Liver (tissue), 9 donors: ENCODE measurements around the gene FNBP1. TPM values are rescaled to one million over a fixed set of nuclear protein-coding genes. Genes with fewer than 3 reads are reported as not detected.

ENCODE experiments used
- DNase-seq: peaks from one replicate; pipeline ENCODE4 v3.0.0-alpha.2; 2017; ENCODE audit warnings: low spot score
- H3K27ac ChIP-seq, 2 donors: one replicate each; pipeline ENCODE4 v1.7.0; 2013; ENCODE audit warnings: inconsistent platforms in 2 of 2, low read length in 2 of 2, control low read depth in 1 of 2, low read depth in 1 of 2, mild to moderate bottlenecking in 1 of 2
- H3K27me3 ChIP-seq, 4 donors: one replicate each; pipeline versions ENCODE4 v1.6.1 to v1.7.0; 2013; ENCODE audit warnings: low read length in 3 of 4, inconsistent platforms in 1 of 4, mild to moderate bottlenecking in 1 of 4, moderate library complexity in 1 of 4; ENCODE audit not compliant: control insufficient read depth in 4 of 4, insufficient read depth in 4 of 4
- H3K36me3 ChIP-seq, 4 donors: one replicate each; pipeline versions ENCODE4 v1.6.1 to v1.7.0; 2013; ENCODE audit warnings: low read length in 3 of 4, mild to moderate bottlenecking in 3 of 4, low read depth in 1 of 4, moderate library complexity in 1 of 4; ENCODE audit not compliant: control insufficient read depth in 4 of 4, insufficient read depth in 3 of 4
- H3K4me1 ChIP-seq, 4 donors: one replicate each; pipeline versions ENCODE4 v1.6.1 to v1.7.0; 2013; ENCODE audit warnings: low read length in 3 of 4, mild to moderate bottlenecking in 3 of 4, moderate library complexity in 1 of 4; ENCODE audit not compliant: control insufficient read depth in 4 of 4, insufficient read depth in 4 of 4
- H3K4me3 ChIP-seq, 3 donors: one replicate each; pipeline versions ENCODE4 v1.6.1 to v1.7.0; 2013; ENCODE audit warnings: low read length in 3 of 3, control low read depth in 1 of 3, low read depth in 1 of 3, mild to moderate bottlenecking in 1 of 3
- H3K9ac ChIP-seq, 2 donors: one replicate each; pipeline ENCODE4 v1.7.0; 2013; ENCODE audit warnings: low read length in 2 of 2, mild to moderate bottlenecking in 2 of 2, moderate library complexity in 2 of 2, control low read depth in 1 of 2, low read depth in 1 of 2
- H3K9me3 ChIP-seq, 4 donors: one replicate each; pipeline versions ENCODE4 v1.6.1 to v1.7.0; 2013; ENCODE audit warnings: low read length in 3 of 4; ENCODE audit not compliant: control insufficient read depth in 4 of 4
- ATF3 ChIP-seq: IDR thresholded peaks from 2 replicates; pipeline ENCODE4 v1.6.1; 2016; ENCODE audit warnings: antibody characterized with exemption
- CTCF ChIP-seq: fragments of 150-350 bp; IDR thresholded peaks from 2 replicates; pipeline ENCODE4 v1.5.1; 2017; ENCODE audit warnings: improper control_type of control experiment, low read depth, low read length; ENCODE audit not compliant: missing input control
- FOXA2 ChIP-seq: IDR thresholded peaks from 2 replicates; pipeline ENCODE4 v1.6.1; 2016; ENCODE audit warnings: antibody characterized with exemption
- GABPA ChIP-seq, 2 donors: IDR thresholded peaks in 1 of 2; conservative IDR thresholded peaks in 1 of 2; 2 replicates each; pipeline ENCODE4 v1.6.1; 2016; ENCODE audit warnings: antibody characterized with exemption in 2 of 2, mild to moderate bottlenecking in 1 of 2, moderate library complexity in 1 of 2
- JUND ChIP-seq, 2 donors: IDR thresholded peaks; 2 replicates each; pipeline ENCODE4 v1.6.1; 2016; ENCODE audit warnings: antibody characterized with exemption in 2 of 2
- MAX ChIP-seq: IDR thresholded peaks from 2 replicates; pipeline ENCODE4 v1.6.1; 2016; ENCODE audit warnings: antibody characterized with exemption
- RAD21 ChIP-seq, 2 donors: IDR thresholded peaks; 2 replicates each; pipeline ENCODE4 v1.6.1; 2016; ENCODE audit warnings: antibody characterized with exemption in 2 of 2, mild to moderate bottlenecking in 2 of 2
- RXRA ChIP-seq, 2 donors: IDR thresholded peaks; 2 replicates each; pipeline ENCODE4 v1.6.1; 2017 to 2018; ENCODE audit warnings: antibody characterized with exemption in 2 of 2, mild to moderate bottlenecking in 1 of 2
- SP1 ChIP-seq: IDR thresholded peaks from 2 replicates; pipeline ENCODE4 v1.6.1; 2018; ENCODE audit warnings: antibody characterized with exemption, mild to moderate bottlenecking
- TAF1 ChIP-seq: conservative IDR thresholded peaks from 2 replicates; pipeline ENCODE4 v1.6.1; 2016; ENCODE audit warnings: antibody characterized with exemption, mild to moderate bottlenecking
- YY1 ChIP-seq: IDR thresholded peaks from 2 replicates; pipeline ENCODE4 v1.6.1; 2016; ENCODE audit warnings: antibody characterized with exemption, mild to moderate bottlenecking
- ZBTB33 ChIP-seq: IDR thresholded peaks from 2 replicates; pipeline ENCODE4 v1.6.1; 2016; ENCODE audit warnings: antibody characterized with exemption
- WGBS: extraction: QIAGEN DNeasy Blood & Tissue Kit; methylation state at CpG from one replicate; pipeline ENCODE4 v1.1.7; 2013; 5-methylcytosine and 5-hydroxymethylcytosine counted together
- polyA plus RNA-seq, 2 donors: library from polyadenylated mRNA; stranded (reverse) in 1 of 2; unstranded in 1 of 2; fragments of 200-250 nt in 1 of 2; fragments of >200 nt in 1 of 2; fragmentation: Nextera tagmentation in 1 of 2; extraction: Ambion mirVana in 1 of 2; gene quantifications; one replicate each; pipeline versions ENCODE4 v1.2.1 to v1.2.3, GENCODE V29; 2013 to 2015
- total RNA-seq, 2 donors: library from RNA; depleted of rRNA; stranded (reverse); fragments of >200 nt; gene quantifications; one replicate each; pipeline ENCODE4 v1.2.3, GENCODE V29; 2014
- donor health status: healthy.
- donor health status: healthy.
- donor health status: healthy.
- donor health status: healthy.
- donor health status: healthy.

FNBP1 gene
- total and polyA plus RNA-seq, 4 donors, result 6.6 to 15.6 (median 12.3) TPM

- TF ChIP-seq ZBTB33, result no peak
Observed at GRCh38 chr9:129879991-129880653, 162.9 kb downstream of the FNBP1 start (continued).

- H3K4me1 ChIP-seq, result peaks cover 0 to 6% (median 5%) of the 10 kb centered on the region in 4 donors
- TF ChIP-seq GABPA (IDR thresholded peaks at IDR 0.05 in 1 of 2, conservative IDR thresholded peaks at IDR 0.05 in 1 of 2) (no peak), RAD21 (IDR thresholded peaks at IDR 0.05) (no peak), TAF1 (no peak), ATF3 (no peak), RXRA (IDR thresholded peaks at IDR 0.05) (no peak), FOXA2 (no peak), YY1 (no peak), JUND (IDR thresholded peaks at IDR 0.05) (no peak), ZBTB33 (no peak), CTCF (no peak)
- no peak overlapping the region for H3K4me3 ChIP-seq
- no peak overlapping the region for H3K27ac ChIP-seq
- H3K36me3 ChIP-seq, result peaks cover 7 to 52% (median 13%) of the 10 kb centered on the region in 4 donors
- H3K27me3 ChIP-seq, result no peaks in the 10 kb centered on the region
- peak; percentile 86 for DNase-seq
- no peaks in the 10 kb centered on the region for H3K9me3 ChIP-seq
- H3K9ac ChIP-seq, result no peak overlapping the region
- 92% methylated on average over 17 of the region's 17 CpGs for WGBS
Observed at GRCh38 chr9:129879103-129879699, 163.8 kb downstream of the FNBP1 start.

GRCh38 chr9:129878291-129878690 is 164.7 kb downstream of the FNBP1 start:
- no peak overlapping the region for H3K27ac ChIP-seq
- H3K36me3 ChIP-seq, result peaks cover 7 to 60% (median 13%) of the 10 kb centered on the region in 4 donors
- H3K9ac ChIP-seq, result no peak overlapping the region
- no peaks in the 10 kb centered on the region for H3K27me3 ChIP-seq
- 95% methylated on average over 11 of the region's 11 CpGs for WGBS
- no peak overlapping the region for H3K4me3 ChIP-seq
- no peaks in the 10 kb centered on the region for H3K9me3 ChIP-seq
- no peaks in the 10 kb centered on the region for H3K4me1 ChIP-seq
- no peak for DNase-seq
- TF ChIP-seq CTCF (no peak), ZBTB33 (no peak), GABPA (IDR thresholded peaks at IDR 0.05 in 1 of 2, conservative IDR thresholded peaks at IDR 0.05 in 1 of 2) (no peak), MAX (no peak), FOXA2 (no peak), SP1 (no peak), JUND (IDR thresholded peaks at IDR 0.05) (no peak)
